ENCODE results near the gene ENTPD7.

The ENTPD7 gene

GRCh38 chr10:99628923-99629624, 30.2 kb upstream of the ENTPD7 start:
- Histone ChIP-seq H3K9me2 (replicated peaks; ENCODE audit: insufficient read depth, low read length) (no peaks in the 10 kb centered on the region), H3K79me2 (ENCODE audit: low read length) (no peaks in the 10 kb centered on the region), H3K4me3 (ENCODE audit: low read length) (no peak overlapping the region), H2AFZ (ENCODE audit: low read length) (no peak overlapping the region), H3K4me1 (ENCODE audit: low read length) (no peaks in the 10 kb centered on the region), H3F3A (ENCODE audit: insufficient read depth, low read length) (no peaks in the 10 kb centered on the region), H3K9me3 (replicated peaks; ENCODE audit: insufficient read depth, low read length) (no peaks in the 10 kb centered on the region), H3K27ac (ENCODE audit: low read length) (no peak overlapping the region), H3K36me3 (replicated peaks; ENCODE audit: insufficient read depth, low read length) (no peaks in the 10 kb centered on the region), H3K4me2 (ENCODE audit: low read depth, low read length) (no peak overlapping the region), H3K9ac (ENCODE audit: low read length) (no peak overlapping the region), H4K20me1 (ENCODE audit: insufficient read depth, low read length) (no peaks in the 10 kb centered on the region), H3K27me3 (replicated peaks; ENCODE audit: insufficient read depth, low read length) (no peaks in the 10 kb centered on the region)
- TF ChIP-seq CTCF (IDR thresholded peaks at IDR 0.05; ENCODE audit: low read length): no peak
- no peak for TF ChIP-seq EZH2 (optimal IDR thresholded peaks at IDR 0.05; ENCODE audit: low read depth, low read length)
- no peak for TF ChIP-seq EZH2phosphoT487 (IDR thresholded peaks at IDR 0.05; ENCODE audit: low read length)
- no peak for DNase-seq

- no peak overlapping the region for H3K27ac ChIP-seq (ENCODE audit: low read length)
- no peak overlapping the region for H3K9ac ChIP-seq (ENCODE audit: low read length)
- no peaks in the 10 kb centered on the region for H3K9me2 ChIP-seq (replicated peaks; ENCODE audit: insufficient read depth, low read length)
- no peak overlapping the region for H2AFZ ChIP-seq (ENCODE audit: low read length)
- no peaks in the 10 kb centered on the region for H3K79me2 ChIP-seq (ENCODE audit: low read length)
- no peak for TF ChIP-seq EZH2 (optimal IDR thresholded peaks at IDR 0.05; ENCODE audit: low read depth, low read length)
- TF ChIP-seq CTCF (IDR thresholded peaks at IDR 0.05; ENCODE audit: low read length): no peak
- no peak for TF ChIP-seq EZH2phosphoT487 (IDR thresholded peaks at IDR 0.05; ENCODE audit: low read length)
- no peak overlapping the region for H3K4me2 ChIP-seq (ENCODE audit: low read depth, low read length)
- H4K20me1 ChIP-seq (ENCODE audit: insufficient read depth, low read length): no peaks in the 10 kb centered on the region
- H3K27me3 ChIP-seq (replicated peaks; ENCODE audit: insufficient read depth, low read length): no peaks in the 10 kb centered on the region
- no peak for DNase-seq
- H3F3A ChIP-seq (ENCODE audit: insufficient read depth, low read length): no peaks in the 10 kb centered on the region
- H3K4me1 ChIP-seq (ENCODE audit: low read length): no peaks in the 10 kb centered on the region
- H3K4me3 ChIP-seq (ENCODE audit: low read length): no peak overlapping the region
- H3K9me3 ChIP-seq (replicated peaks; ENCODE audit: insufficient read depth, low read length): no peaks in the 10 kb centered on the region
- no peaks in the 10 kb centered on the region for H3K36me3 ChIP-seq (replicated peaks; ENCODE audit: insufficient read depth, low read length)
These were observed 29.7 kb upstream of the ENTPD7 start for GRCh38 chr10:99629625-99629978.

GRCh38 chr10:99630433-99630832, 28.9 kb upstream of the ENTPD7 start:
- Histone ChIP-seq H3K9ac (ENCODE audit: low read length) (no peak overlapping the region), H2AFZ (ENCODE audit: low read length) (no peak overlapping the region), H3K36me3 (replicated peaks; ENCODE audit: insufficient read depth, low read length) (no peaks in the 10 kb centered on the region), H3K27ac (ENCODE audit: low read length) (no peak overlapping the region), H3K4me1 (ENCODE audit: low read length) (no peaks in the 10 kb centered on the region), H3K4me3 (ENCODE audit: low read length) (no peak overlapping the region), H3K4me2 (ENCODE audit: low read depth, low read length) (no peak overlapping the region), H3K9me2 (replicated peaks; ENCODE audit: insufficient read depth, low read length) (no peaks in the 10 kb centered on the region), H3K27me3 (replicated peaks; ENCODE audit: insufficient read depth, low read length) (no peaks in the 10 kb centered on the region), H4K20me1 (ENCODE audit: insufficient read depth, low read length) (no peaks in the 10 kb centered on the region), H3F3A (ENCODE audit: insufficient read depth, low read length) (no peaks in the 10 kb centered on the region), H3K79me2 (ENCODE audit: low read length) (no peaks in the 10 kb centered on the region), H3K9me3 (replicated peaks; ENCODE audit: insufficient read depth, low read length) (no peaks in the 10 kb centered on the region)
- TF ChIP-seq CTCF (IDR thresholded peaks at IDR 0.05; ENCODE audit: low read length): peak; percentile 34
- no peak for TF ChIP-seq EZH2phosphoT487 (IDR thresholded peaks at IDR 0.05; ENCODE audit: low read length)
- DNase-seq: peak; percentile 39
